ENCODE data around the gene TMOD1.

- TF ChIP-seq ZNF800 (CRISPR knock-in tag; IDR thresholded peaks at IDR 0.05) (no peak), JUND (CRISPR knock-in tag; IDR thresholded peaks at IDR 0.05) (no peak), HNRNPL (IDR thresholded peaks at IDR 0.05; ENCODE audit: low read depth, low read length) (no peak), DR1 (CRISPR knock-in tag; IDR thresholded peaks at IDR 0.05) (no peak), FOSL1 (CRISPR knock-in tag; IDR thresholded peaks at IDR 0.05; ENCODE audit: borderline replicate concordance) (no peak), ZBTB42 (CRISPR knock-in tag; IDR thresholded peaks at IDR 0.05) (no peak), ZSCAN5A (CRISPR knock-in tag; IDR thresholded peaks at IDR 0.05; ENCODE audit: borderline replicate concordance) (no peak), ZNF704 (CRISPR knock-in tag; IDR thresholded peaks at IDR 0.05; ENCODE audit: borderline replicate concordance) (no peak), RXRA (CRISPR knock-in tag; IDR thresholded peaks at IDR 0.05) (no peak), ZNF274 (CRISPR knock-in tag; IDR thresholded peaks at IDR 0.05) (no peak), ETS1 (CRISPR knock-in tag; IDR thresholded peaks at IDR 0.05) (no peak), CBX2 (IDR thresholded peaks at IDR 0.05; ENCODE audit: low read depth, low read length) (no peak), CBX2 (CRISPR knock-in tag; IDR thresholded peaks at IDR 0.05; ENCODE audit: low read depth) (no peak)
These were observed 42.1 kb upstream of the TMOD1 start for GRCh38 chr9:97459326-97459725.
